ENCODE results near the gene ZCWPW1.

Gene ZCWPW1

DNA sequence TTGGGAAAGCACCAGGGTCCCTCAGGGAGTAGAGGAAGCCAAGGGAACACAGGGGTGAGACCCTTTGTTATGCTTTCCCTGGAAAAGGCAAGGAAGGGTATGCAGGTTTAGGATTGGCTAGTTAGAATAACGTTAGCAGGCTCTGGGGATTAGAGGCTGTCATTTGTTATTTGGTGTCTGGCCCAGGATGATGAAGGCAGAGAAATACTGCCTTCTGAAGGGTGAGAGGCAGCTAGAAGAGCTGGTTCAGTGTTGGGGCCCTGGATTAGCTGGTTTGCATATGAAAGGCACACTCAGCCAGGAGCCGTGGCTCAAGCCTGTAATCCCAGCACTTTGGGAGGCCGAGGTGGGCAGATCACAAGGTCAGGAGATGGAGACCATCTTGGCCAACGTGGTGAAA lies 58.2 kb downstream of the ZCWPW1 start (continued):
- TF ChIP-seq TOX (CRISPR knock-in tag; IDR thresholded peaks at IDR 0.05; ENCODE audit: borderline replicate concordance) = no peak
- no peak for TF ChIP-seq TCF4 (CRISPR knock-in tag; IDR thresholded peaks at IDR 0.05; ENCODE audit: borderline replicate concordance)
- no peak for TF ChIP-seq GLIS3 (CRISPR knock-in tag; IDR thresholded peaks at IDR 0.05)
- TF ChIP-seq ARNTL (CRISPR knock-in tag; IDR thresholded peaks at IDR 0.05; ENCODE audit: borderline replicate concordance, low read depth) = no peak
- TF ChIP-seq BACH2 (CRISPR knock-in tag; IDR thresholded peaks at IDR 0.05; ENCODE audit: borderline replicate concordance) = no peak
- TF ChIP-seq, protein P1, sequence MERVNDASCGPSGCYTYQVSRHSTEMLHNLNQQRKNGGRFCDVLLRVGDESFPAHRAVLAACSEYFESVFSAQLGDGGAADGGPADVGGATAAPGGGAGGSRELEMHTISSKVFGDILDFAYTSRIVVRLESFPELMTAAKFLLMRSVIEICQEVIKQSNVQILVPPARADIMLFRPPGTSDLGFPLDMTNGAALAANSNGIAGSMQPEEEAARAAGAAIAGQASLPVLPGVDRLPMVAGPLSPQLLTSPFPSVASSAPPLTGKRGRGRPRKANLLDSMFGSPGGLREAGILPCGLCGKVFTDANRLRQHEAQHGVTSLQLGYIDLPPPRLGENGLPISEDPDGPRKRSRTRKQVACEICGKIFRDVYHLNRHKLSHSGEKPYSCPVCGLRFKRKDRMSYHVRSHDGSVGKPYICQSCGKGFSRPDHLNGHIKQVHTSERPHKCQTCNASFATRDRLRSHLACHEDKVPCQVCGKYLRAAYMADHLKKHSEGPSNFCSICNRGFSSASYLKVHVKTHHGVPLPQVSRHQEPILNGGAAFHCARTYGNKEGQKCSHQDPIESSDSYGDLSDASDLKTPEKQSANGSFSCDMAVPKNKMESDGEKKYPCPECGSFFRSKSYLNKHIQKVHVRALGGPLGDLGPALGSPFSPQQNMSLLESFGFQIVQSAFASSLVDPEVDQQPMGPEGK (CRISPR knock-in tag; IDR thresholded peaks at IDR 0.05; ENCODE audit: borderline replicate concordance) = no peak
- no peak for TF ChIP-seq ZNF565 (CRISPR knock-in tag; conservative IDR thresholded peaks at IDR 0.05; ENCODE audit: low read depth)
- TF ChIP-seq PPARA (CRISPR knock-in tag; IDR thresholded peaks at IDR 0.05; ENCODE audit: borderline replicate concordance) = no peak

DNA sequence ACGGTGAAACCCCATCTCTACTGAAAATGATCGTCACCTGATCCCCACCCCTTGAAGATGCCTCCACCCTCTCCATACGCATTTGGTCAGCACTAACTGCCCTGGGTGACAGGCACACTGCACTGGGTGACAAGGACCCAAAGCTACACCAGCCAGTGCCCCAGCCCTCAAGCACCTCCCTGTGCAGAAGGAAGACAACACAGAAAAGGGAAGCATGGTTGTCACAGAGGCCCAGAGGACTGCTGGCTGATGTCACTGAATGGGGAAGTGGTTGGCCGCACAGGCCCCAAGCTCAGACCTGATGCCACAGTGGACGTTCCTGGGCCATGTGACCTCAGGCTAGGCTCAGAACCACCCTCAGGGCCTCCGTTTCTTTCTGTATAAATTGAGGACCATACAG lies 59.4 kb downstream of the ZCWPW1 start:
- ATAC-seq = no peak; the same call in 2 of the 3 replicates
- no peak for TF ChIP-seq ZNF8 (CRISPR knock-in tag; IDR thresholded peaks at IDR 0.05)

DNA sequence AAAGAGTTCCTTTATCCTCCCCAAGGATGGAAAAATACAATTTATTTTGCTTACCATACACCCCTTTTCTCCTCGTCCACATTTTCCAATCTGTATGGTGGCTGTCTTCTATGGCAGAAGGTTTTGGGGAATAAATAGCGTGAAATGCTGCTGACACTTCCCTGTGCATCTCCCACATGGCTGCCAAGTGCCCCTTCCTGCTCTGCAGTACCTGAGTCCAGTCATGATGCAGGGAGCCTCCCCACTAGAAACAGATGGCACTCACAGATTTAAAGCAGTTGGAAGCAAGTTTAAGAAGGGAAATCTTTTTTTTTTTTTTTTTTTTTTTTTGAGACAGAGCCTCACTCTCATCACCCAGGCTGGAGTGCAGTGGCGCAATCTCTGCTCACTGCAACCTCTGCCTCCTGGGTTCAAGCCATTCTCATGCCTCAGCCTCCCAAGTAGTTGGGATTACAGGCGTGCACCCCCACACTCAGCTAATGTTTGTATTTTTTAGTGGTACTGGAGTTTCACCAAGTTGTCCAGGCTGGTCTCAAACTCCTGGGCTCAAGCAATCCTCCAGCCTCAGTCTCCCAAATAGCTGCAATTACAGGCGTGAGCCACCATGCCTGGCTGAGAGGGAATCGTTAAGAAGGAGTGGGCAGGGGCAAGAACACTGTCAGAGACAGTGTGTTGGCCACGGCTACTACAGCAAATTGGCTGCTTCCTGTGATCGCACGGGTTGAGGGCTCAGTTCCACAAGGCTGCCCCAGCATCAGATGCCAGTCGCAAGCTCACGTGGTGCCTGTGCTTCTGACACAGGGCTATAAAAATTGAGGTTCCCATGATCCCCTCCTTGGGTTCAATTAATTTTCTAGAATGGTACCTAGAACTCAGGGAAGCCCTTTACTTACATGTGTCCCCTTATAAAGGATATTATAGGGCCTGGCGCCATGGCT lies 60.6 kb downstream of the ZCWPW1 start:
- no peak for ATAC-seq
- TF ChIP-seq PPARA (CRISPR knock-in tag; IDR thresholded peaks at IDR 0.05; ENCODE audit: borderline replicate concordance) = no peak
- TF ChIP-seq ZFP30 (CRISPR knock-in tag; IDR thresholded peaks at IDR 0.05) = no peak
- no peak for TF ChIP-seq ZNF565 (CRISPR knock-in tag; conservative IDR thresholded peaks at IDR 0.05; ENCODE audit: low read depth)
- TF ChIP-seq SNAI2 (CRISPR knock-in tag; IDR thresholded peaks at IDR 0.05) = no peak
- TF ChIP-seq, protein P2, sequence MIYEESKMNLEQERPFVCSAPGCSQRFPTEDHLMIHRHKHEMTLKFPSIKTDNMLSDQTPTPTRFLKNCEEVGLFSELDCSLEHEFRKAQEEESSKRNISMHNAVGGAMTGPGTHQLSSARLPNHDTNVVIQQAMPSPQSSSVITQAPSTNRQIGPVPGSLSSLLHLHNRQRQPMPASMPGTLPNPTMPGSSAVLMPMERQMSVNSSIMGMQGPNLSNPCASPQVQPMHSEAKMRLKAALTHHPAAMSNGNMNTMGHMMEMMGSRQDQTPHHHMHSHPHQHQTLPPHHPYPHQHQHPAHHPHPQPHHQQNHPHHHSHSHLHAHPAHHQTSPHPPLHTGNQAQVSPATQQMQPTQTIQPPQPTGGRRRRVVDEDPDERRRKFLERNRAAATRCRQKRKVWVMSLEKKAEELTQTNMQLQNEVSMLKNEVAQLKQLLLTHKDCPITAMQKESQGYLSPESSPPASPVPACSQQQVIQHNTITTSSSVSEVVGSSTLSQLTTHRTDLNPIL (CRISPR knock-in tag; IDR thresholded peaks at IDR 0.05; ENCODE audit: low read depth) = no peak
- TF ChIP-seq ZNF8 (CRISPR knock-in tag; IDR thresholded peaks at IDR 0.05) = no peak
- no peak for TF ChIP-seq ZFP3 (CRISPR knock-in tag; IDR thresholded peaks at IDR 0.05)
- TF ChIP-seq RARB (CRISPR knock-in tag; IDR thresholded peaks at IDR 0.05) = no peak
- TF ChIP-seq CSDC2 (CRISPR knock-in tag; IDR thresholded peaks at IDR 0.05) = no peak
- TF ChIP-seq OSR1 (CRISPR knock-in tag; IDR thresholded peaks at IDR 0.05) = no peak
- TF ChIP-seq ISL1 (CRISPR knock-in tag; IDR thresholded peaks at IDR 0.05) = no peak
- no peak for TF ChIP-seq TOX (CRISPR knock-in tag; IDR thresholded peaks at IDR 0.05; ENCODE audit: borderline replicate concordance)
- TF ChIP-seq, protein P3, sequence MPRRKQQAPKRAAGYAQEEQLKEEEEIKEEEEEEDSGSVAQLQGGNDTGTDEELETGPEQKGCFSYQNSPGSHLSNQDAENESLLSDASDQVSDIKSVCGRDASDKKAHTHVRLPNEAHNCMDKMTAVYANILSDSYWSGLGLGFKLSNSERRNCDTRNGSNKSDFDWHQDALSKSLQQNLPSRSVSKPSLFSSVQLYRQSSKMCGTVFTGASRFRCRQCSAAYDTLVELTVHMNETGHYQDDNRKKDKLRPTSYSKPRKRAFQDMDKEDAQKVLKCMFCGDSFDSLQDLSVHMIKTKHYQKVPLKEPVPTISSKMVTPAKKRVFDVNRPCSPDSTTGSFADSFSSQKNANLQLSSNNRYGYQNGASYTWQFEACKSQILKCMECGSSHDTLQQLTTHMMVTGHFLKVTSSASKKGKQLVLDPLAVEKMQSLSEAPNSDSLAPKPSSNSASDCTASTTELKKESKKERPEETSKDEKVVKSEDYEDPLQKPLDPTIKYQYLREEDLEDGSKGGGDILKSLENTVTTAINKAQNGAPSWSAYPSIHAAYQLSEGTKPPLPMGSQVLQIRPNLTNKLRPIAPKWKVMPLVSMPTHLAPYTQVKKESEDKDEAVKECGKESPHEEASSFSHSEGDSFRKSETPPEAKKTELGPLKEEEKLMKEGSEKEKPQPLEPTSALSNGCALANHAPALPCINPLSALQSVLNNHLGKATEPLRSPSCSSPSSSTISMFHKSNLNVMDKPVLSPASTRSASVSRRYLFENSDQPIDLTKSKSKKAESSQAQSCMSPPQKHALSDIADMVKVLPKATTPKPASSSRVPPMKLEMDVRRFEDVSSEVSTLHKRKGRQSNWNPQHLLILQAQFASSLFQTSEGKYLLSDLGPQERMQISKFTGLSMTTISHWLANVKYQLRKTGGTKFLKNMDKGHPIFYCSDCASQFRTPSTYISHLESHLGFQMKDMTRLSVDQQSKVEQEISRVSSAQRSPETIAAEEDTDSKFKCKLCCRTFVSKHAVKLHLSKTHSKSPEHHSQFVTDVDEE (CRISPR knock-in tag; IDR thresholded peaks at IDR 0.05) = no peak
- TF ChIP-seq TCF4 (CRISPR knock-in tag; IDR thresholded peaks at IDR 0.05; ENCODE audit: borderline replicate concordance) = no peak
- TF ChIP-seq, protein P1 (CRISPR knock-in tag; IDR thresholded peaks at IDR 0.05; ENCODE audit: borderline replicate concordance) = no peak
- TF ChIP-seq BACH2 (CRISPR knock-in tag; IDR thresholded peaks at IDR 0.05; ENCODE audit: borderline replicate concordance) = no peak
- TF ChIP-seq ARNTL (CRISPR knock-in tag; IDR thresholded peaks at IDR 0.05; ENCODE audit: borderline replicate concordance, low read depth) = no peak
- TF ChIP-seq ZNF70 (CRISPR knock-in tag; IDR thresholded peaks at IDR 0.05) = no peak
- no peak for TF ChIP-seq ZC3H10 (CRISPR knock-in tag; IDR thresholded peaks at IDR 0.05)
